ENCODE measurements around the gene SERTAD4. TPM values are rescaled to one million over a fixed set of nuclear protein-coding genes. Genes with fewer than 3 reads are reported as not detected.

SERTAD4 gene
- total and polyA plus RNA-seq, 7 donors = 0.60 to 23.5 (median 4.3) TPM

- Histone ChIP-seq H3K36me3 (no peaks in the 10 kb centered on the region), H3K4me1 (peaks cover 0 to 51% (median 46%) of the 10 kb centered on the region in 4 donors), H3K9me3 (no peaks in the 10 kb centered on the region), H3K4me3 (no peak overlapping the region), H3K27me3 (no peaks in the 10 kb centered on the region), H3K27ac (peak overlapping the region; percentile 78 to 91 (median 84))
- no peak for DNase-seq
- TF ChIP-seq CTCF (IDR thresholded peaks at IDR 0.05) = no peak
- TF ChIP-seq POLR2AphosphoS5 (IDR thresholded peaks at IDR 0.05) = no peak
- TF ChIP-seq EP300 (IDR thresholded peaks at IDR 0.05) = no peak
- TF ChIP-seq POLR2A (IDR thresholded peaks at IDR 0.05) = no peak
- intact Hi-C loops (cut with DNase I) = no loop called here
- 60 to 66% methylated on average over 8 of the region's 8 CpGs for WGBS, 2 donors
Observed at GRCh38 chr1:210291081-210291764, 58.6 kb downstream of the SERTAD4 start.

- H3K4me1 ChIP-seq = peaks cover 0 to 55% (median 47%) of the 10 kb centered on the region in 4 donors
- H3K36me3 ChIP-seq = no peaks in the 10 kb centered on the region
- no peaks in the 10 kb centered on the region for H3K27me3 ChIP-seq
- H3K4me3 ChIP-seq = peak overlapping the region in 3 of 4 donors; percentile 37 to 54 (median 46)
- intact Hi-C loops (cut with DNase I) = loop anchor here (2.0 kb wide), 2 partner anchors 29 to 59 kb away; partner anchors contain the start of gene SERTAD4
- peak overlapping the region; percentile 78 to 91 (median 84) for H3K27ac ChIP-seq
- DNase-seq = peak; percentile 76
- WGBS, 2 donors = 24 to 27% methylated on average over 9 of the region's 9 CpGs
- no peaks in the 10 kb centered on the region for H3K9me3 ChIP-seq
- TF ChIP-seq POLR2A (IDR thresholded peaks at IDR 0.05) = no peak
- TF ChIP-seq CTCF (IDR thresholded peaks at IDR 0.05) = no peak
- no peak for TF ChIP-seq EP300 (IDR thresholded peaks at IDR 0.05)
- no peak for TF ChIP-seq POLR2AphosphoS5 (IDR thresholded peaks at IDR 0.05)
Observed at GRCh38 chr1:210291786-210292230, 59.2 kb downstream of the SERTAD4 start.

GRCh38 chr1:210292231-210292871 lies 59.8 kb downstream of the SERTAD4 start:
- Histone ChIP-seq H3K27ac (peak overlapping the region; percentile 78 to 91 (median 84)), H3K4me1 (peaks cover 0 to 55% (median 47%) of the 10 kb centered on the region in 4 donors), H3K27me3 (no peaks in the 10 kb centered on the region), H3K36me3 (no peaks in the 10 kb centered on the region), H3K4me3 (peak overlapping the region; percentile 29 to 54 (median 42)), H3K9me3 (no peaks in the 10 kb centered on the region)
- no peak for TF ChIP-seq EP300 (IDR thresholded peaks at IDR 0.05)
- TF ChIP-seq CTCF (IDR thresholded peaks at IDR 0.05) = peak in 1 of 4 experiments; percentile 22
- TF ChIP-seq POLR2AphosphoS5 (IDR thresholded peaks at IDR 0.05) = peak in 1 of 4 donors; percentile 2
- no peak for TF ChIP-seq POLR2A (IDR thresholded peaks at IDR 0.05)
- 1 to 3% methylated on average over 56 of the region's 56 CpGs for WGBS, 2 donors
- peak; percentile 78 for DNase-seq
- intact Hi-C loops (cut with DNase I) = loop anchor here (2.0 kb wide), 2 partner anchors 30 to 60 kb away; partner anchors contain the start of gene SERTAD4

GRCh38 chr1:210293171-210293607 lies 60.6 kb downstream of the SERTAD4 start:
- peak overlapping the region; percentile 78 to 91 (median 84) for H3K27ac ChIP-seq
- intact Hi-C loops (cut with DNase I) = loop anchor here (2.0 kb wide), 2 partner anchors 30 to 60 kb away; partner anchors contain the start of gene SERTAD4
- no peaks in the 10 kb centered on the region for H3K9me3 ChIP-seq
- peak overlapping the region; percentile 29 to 54 (median 42) for H3K4me3 ChIP-seq
- no peak for TF ChIP-seq POLR2A (IDR thresholded peaks at IDR 0.05)
- TF ChIP-seq POLR2AphosphoS5 (IDR thresholded peaks at IDR 0.05) = peak in 1 of 4 donors; percentile 30
- TF ChIP-seq CTCF (IDR thresholded peaks at IDR 0.05) = no peak
- no peak for TF ChIP-seq EP300 (IDR thresholded peaks at IDR 0.05)
- WGBS, 2 donors = 66 to 79% methylated on average over 7 of the region's 7 CpGs
- DNase-seq = peak; percentile 89
- no peaks in the 10 kb centered on the region for H3K36me3 ChIP-seq
- peaks cover 0 to 55% (median 47%) of the 10 kb centered on the region in 4 donors for H3K4me1 ChIP-seq
- no peaks in the 10 kb centered on the region for H3K27me3 ChIP-seq
